Chondrocyte (in vitro differentiated cells): ENCODE measurements around the gene KLK13. TPM values are rescaled to one million over a fixed set of nuclear protein-coding genes. Genes with fewer than 3 reads are reported as not detected.

Experiments
- DNase-seq: peaks from one replicate; pipeline ENCODE4 v3.0.0; 2021; ENCODE audit warnings: mixed read lengths, low spot score
- H3K27ac Mint-ChIP-seq: one replicate; pipeline ENCODE4 v1.8.0; 2021; ENCODE audit warnings: mild to moderate bottlenecking, moderate library complexity, mixed read lengths; ENCODE audit not compliant: unreplicated experiment
- H3K27me3 Mint-ChIP-seq: 2 replicates; pipeline ENCODE4 v1.8.0; 2021; ENCODE audit warnings: low read depth, mixed read lengths
- H3K36me3 Mint-ChIP-seq: 2 replicates; pipeline ENCODE4 v1.8.0; 2021; ENCODE audit warnings: low read depth, mixed read lengths
- H3K4me1 Mint-ChIP-seq: 2 replicates; pipeline ENCODE4 v1.8.0; 2021; ENCODE audit warnings: low read depth, mild to moderate bottlenecking, mixed read lengths
- H3K4me3 Mint-ChIP-seq: one replicate; pipeline ENCODE4 v1.8.0; 2021; ENCODE audit warnings: mild to moderate bottlenecking, moderate library complexity, mixed read lengths; ENCODE audit not compliant: unreplicated experiment
- H3K9me3 Mint-ChIP-seq: 2 replicates; pipeline ENCODE4 v1.8.0; 2021; ENCODE audit warnings: low read depth, mixed read lengths
- total RNA-seq: library from RNA; stranded (reverse); gene quantifications from 3 replicates; pipeline ENCODE4 v1.2.1, GENCODE V29; 2021
- TF ChIP-seq, protein P1 (sequence below): fragments of 200-600 bp; sonication (generic); IDR thresholded peaks from 2 replicates; pipeline ENCODE4 v1.5.0; 2021; ENCODE audit warnings: antibody characterized with exemption, mild to moderate bottlenecking, moderate library complexity

KLK13 gene
- total RNA-seq, 1 donor from 2014 or later, result not detected

GRCh38 chr19:51108066-51108804 lies 43.3 kb upstream of the KLK13 start, which contains the start of gene CTU1:
TSS of gene CTU1 (minus strand) at chr19:51108409. CDS start at chr19:51104569, 3,840 bp downstream.
- Mint-ChIP-seq H3K36me3 (peaks cover 2% of the 10 kb centered on the region), H3K4me1 (peaks cover 12% of the 10 kb centered on the region)
- TF ChIP-seq, protein P1, sequence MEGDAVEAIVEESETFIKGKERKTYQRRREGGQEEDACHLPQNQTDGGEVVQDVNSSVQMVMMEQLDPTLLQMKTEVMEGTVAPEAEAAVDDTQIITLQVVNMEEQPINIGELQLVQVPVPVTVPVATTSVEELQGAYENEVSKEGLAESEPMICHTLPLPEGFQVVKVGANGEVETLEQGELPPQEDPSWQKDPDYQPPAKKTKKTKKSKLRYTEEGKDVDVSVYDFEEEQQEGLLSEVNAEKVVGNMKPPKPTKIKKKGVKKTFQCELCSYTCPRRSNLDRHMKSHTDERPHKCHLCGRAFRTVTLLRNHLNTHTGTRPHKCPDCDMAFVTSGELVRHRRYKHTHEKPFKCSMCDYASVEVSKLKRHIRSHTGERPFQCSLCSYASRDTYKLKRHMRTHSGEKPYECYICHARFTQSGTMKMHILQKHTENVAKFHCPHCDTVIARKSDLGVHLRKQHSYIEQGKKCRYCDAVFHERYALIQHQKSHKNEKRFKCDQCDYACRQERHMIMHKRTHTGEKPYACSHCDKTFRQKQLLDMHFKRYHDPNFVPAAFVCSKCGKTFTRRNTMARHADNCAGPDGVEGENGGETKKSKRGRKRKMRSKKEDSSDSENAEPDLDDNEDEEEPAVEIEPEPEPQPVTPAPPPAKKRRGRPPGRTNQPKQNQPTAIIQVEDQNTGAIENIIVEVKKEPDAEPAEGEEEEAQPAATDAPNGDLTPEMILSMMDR, result peak; percentile 29

GRCh38 chr19:51107406-51108065 lies 42.6 kb upstream of the KLK13 start:
- peaks cover 3% of the 10 kb centered on the region for H3K27me3 Mint-ChIP-seq
- H3K9me3 Mint-ChIP-seq, result no peaks in the 10 kb centered on the region
- TF ChIP-seq, protein P1, result no peak
- peaks cover 4% of the 10 kb centered on the region for H3K36me3 Mint-ChIP-seq
- peaks cover 12% of the 10 kb centered on the region for H3K4me1 Mint-ChIP-seq
- peak overlapping the region; percentile 91 for H3K4me3 Mint-ChIP-seq
- DNase-seq, result no peak
- H3K27ac Mint-ChIP-seq, result peak overlapping the region; percentile 96

More at GRCh38 chr19:51108066-51108804, 43.3 kb upstream of the KLK13 start, which contains the start of gene CTU1:
- no peaks in the 10 kb centered on the region for H3K9me3 Mint-ChIP-seq
- peak within 1 kb of the TSS; percentile 91 for H3K4me3 Mint-ChIP-seq
- DNase-seq, result peak; percentile 99
- H3K27me3 Mint-ChIP-seq, result peaks cover 3% of the 10 kb centered on the region
- peak within 1 kb of the TSS; percentile 96 for H3K27ac Mint-ChIP-seq

DNA sequence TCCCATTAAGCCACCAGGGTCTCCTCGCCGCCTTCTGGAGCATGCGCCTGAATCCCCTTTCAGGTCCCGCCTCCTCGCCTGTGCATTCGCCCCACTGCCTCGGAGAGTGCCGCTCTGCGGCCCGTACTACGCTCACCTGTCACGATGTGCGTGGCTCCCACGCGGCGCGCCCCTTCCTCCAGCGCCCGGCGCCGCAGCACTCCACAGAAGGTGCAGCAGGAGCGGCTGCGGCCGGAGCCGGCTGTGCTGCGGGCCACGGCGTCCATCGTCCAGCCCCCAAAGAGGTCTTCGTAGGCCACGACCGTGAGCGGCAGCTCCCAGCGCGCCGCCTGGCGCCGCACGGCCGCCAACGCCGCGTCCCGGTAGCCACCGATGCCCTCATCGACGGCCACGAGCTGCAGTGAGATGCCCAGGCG lies 39.0 kb upstream of the KLK13 start:
- no peak for DNase-seq
- H3K4me3 Mint-ChIP-seq, result no peak overlapping the region
- H3K4me1 Mint-ChIP-seq, result peaks cover 12% of the 10 kb centered on the region
- H3K27ac Mint-ChIP-seq, result no peak overlapping the region
- H3K36me3 Mint-ChIP-seq, result peaks cover 9% of the 10 kb centered on the region
- H3K9me3 Mint-ChIP-seq, result no peaks in the 10 kb centered on the region
- TF ChIP-seq, protein P1, result no peak
- no peaks in the 10 kb centered on the region for H3K27me3 Mint-ChIP-seq

GRCh38 chr19:51102991-51103390 lies 38.1 kb upstream of the KLK13 start:
- Mint-ChIP-seq H3K4me3 (no peak overlapping the region), H3K9me3 (no peaks in the 10 kb centered on the region), H3K27ac (no peak overlapping the region), H3K27me3 (no peaks in the 10 kb centered on the region), H3K36me3 (peaks cover 9% of the 10 kb centered on the region), H3K4me1 (peaks cover 8% of the 10 kb centered on the region)
- TF ChIP-seq, protein P1, result no peak
- no peak for DNase-seq

DNA sequence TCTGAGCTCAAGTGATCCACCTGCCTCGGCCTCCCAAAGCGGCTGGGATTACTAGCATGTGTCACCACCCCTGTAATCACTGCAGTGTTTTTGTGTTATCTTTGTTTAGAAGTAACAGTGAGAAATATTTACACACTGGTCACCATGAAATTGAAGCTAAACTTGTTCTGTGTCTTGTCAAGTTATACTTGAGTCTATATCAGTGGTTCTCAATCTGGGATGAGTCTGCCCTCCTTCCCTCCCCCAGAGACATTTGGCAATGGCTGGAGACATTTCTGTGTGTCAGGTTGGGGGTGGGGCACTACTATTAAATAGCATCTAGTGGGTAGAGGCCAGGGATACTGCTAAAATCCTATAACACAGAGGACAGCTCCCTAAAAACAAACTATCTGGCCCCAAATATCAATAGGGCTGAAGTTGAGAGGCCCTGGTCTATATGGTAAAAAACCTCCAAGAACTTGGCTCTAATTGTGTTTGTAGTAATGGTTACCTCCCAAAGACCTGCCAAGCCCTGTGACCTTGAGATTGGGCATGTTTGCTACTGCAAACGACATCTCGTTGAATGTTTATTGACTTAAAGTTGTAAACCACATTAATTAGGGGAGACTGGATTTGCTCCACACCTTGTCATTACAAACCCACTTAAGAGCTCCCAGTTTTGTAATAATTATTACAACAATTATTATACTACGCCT lies 36.4 kb upstream of the KLK13 start:
- no peak for DNase-seq
- TF ChIP-seq, protein P1, result no peak
- Mint-ChIP-seq H3K27me3 (no peaks in the 10 kb centered on the region), H3K4me3 (no peak overlapping the region), H3K27ac (no peak overlapping the region), H3K36me3 (peaks cover 15% of the 10 kb centered on the region), H3K4me1 (no peaks in the 10 kb centered on the region), H3K9me3 (no peaks in the 10 kb centered on the region)
